ENCODE measurements around the gene SCYGR1. TPM values are rescaled to one million over a fixed set of nuclear protein-coding genes. Genes with fewer than 3 reads are reported as not detected.

Gene SCYGR1
- total RNA-seq, 1 experiment from 2014 or later: not detected

DNA sequence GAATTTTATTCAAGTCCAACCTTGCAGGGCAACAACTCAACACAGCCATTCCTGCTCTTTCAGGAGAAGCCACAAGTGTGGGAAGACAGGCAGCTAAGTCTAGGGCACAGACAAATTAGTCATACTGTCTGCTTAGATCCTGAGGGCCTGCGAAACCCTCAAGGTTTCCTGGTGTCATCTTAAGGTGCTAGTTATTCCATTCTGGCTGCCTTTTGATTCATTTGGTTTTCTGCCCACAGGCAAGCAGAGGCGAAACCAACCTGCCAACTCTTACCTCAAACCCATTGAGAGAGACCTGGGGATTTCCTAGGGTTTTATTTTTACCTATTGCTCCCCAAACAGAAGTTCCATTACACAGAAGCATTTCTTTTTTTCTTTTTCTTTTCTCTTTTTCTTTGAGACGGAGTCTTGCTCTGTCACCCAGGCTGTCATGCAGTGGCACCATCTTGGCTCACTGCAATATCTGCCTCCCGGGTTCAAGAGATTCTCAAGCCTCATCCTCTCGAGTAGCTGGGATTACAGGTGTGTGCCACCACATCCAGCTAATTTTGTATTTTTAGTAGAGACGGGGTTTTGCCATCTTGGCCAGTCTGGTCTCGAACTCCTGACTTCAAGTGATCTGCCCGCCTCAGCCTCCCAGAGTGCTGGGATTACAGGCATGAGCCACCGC lies 23.7 kb upstream of the SCYGR1 start:
- DNase-seq (ENCODE audit: low read depth, low spot score) (no peak), ATAC-seq (no peak)
- no peaks in the 10 kb centered on the region for H3K27me3 ChIP-seq (ENCODE audit: control insufficient read depth, insufficient read depth, low read length)
- no peak overlapping the region for H3K4me3 ChIP-seq (ENCODE audit: low read depth in 2 of 2, low read length in 2 of 2)
- H3K4me1 ChIP-seq (ENCODE audit: control insufficient read depth, insufficient read depth, low read length): peaks cover 5% of the 10 kb centered on the region
- in situ Hi-C loops (cut with HindIII; ENCODE audit: low pct_unique_long_range_greater_than_20kb, low sequenced_read_pairs): no loop called here
- H3K36me3 ChIP-seq (ENCODE audit: control insufficient read depth, insufficient read depth, low read length): no peaks in the 10 kb centered on the region
- no peaks in the 10 kb centered on the region for H3K9me3 ChIP-seq (ENCODE audit: control insufficient read depth, insufficient read depth, low read depth, low read length)
- no peak overlapping the region for H3K27ac ChIP-seq (ENCODE audit: low read length)
- no TSS peak for BruUV-seq (replicated peaks)
- POLR2A ChIA-PET: no interaction called here
- TF ChIP-seq TCF7L2 (IDR thresholded peaks at IDR 0.05; ENCODE audit: low read depth, low read length) (no peak), CTCF (IDR thresholded peaks at IDR 0.05) (no peak), POLR2AphosphoS5 (IDR thresholded peaks at IDR 0.05; ENCODE audit: low read depth, low read length) (no peak), SIN3A (IDR thresholded peaks at IDR 0.05; ENCODE audit: borderline replicate concordance, insufficient read depth, low read depth, low read length) (no peak)
- TF ChIP-seq, protein P1, sequence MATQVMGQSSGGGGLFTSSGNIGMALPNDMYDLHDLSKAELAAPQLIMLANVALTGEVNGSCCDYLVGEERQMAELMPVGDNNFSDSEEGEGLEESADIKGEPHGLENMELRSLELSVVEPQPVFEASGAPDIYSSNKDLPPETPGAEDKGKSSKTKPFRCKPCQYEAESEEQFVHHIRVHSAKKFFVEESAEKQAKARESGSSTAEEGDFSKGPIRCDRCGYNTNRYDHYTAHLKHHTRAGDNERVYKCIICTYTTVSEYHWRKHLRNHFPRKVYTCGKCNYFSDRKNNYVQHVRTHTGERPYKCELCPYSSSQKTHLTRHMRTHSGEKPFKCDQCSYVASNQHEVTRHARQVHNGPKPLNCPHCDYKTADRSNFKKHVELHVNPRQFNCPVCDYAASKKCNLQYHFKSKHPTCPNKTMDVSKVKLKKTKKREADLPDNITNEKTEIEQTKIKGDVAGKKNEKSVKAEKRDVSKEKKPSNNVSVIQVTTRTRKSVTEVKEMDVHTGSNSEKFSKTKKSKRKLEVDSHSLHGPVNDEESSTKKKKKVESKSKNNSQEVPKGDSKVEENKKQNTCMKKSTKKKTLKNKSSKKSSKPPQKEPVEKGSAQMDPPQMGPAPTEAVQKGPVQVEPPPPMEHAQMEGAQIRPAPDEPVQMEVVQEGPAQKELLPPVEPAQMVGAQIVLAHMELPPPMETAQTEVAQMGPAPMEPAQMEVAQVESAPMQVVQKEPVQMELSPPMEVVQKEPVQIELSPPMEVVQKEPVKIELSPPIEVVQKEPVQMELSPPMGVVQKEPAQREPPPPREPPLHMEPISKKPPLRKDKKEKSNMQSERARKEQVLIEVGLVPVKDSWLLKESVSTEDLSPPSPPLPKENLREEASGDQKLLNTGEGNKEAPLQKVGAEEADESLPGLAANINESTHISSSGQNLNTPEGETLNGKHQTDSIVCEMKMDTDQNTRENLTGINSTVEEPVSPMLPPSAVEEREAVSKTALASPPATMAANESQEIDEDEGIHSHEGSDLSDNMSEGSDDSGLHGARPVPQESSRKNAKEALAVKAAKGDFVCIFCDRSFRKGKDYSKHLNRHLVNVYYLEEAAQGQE (IDR thresholded peaks at IDR 0.05; ENCODE audit: insufficient read depth in 1 of 2, low read depth in 2 of 2, low read length in 1 of 2): no peak
- CTCF ChIA-PET: no interaction called here
- intact Hi-C loops (cut with micrococcal nuclease; ENCODE audit: unreplicated experiment): no loop called here

- Histone ChIP-seq H3K9me3 (ENCODE audit: control insufficient read depth, insufficient read depth, low read depth, low read length) (no peaks in the 10 kb centered on the region), H3K4me1 (ENCODE audit: control insufficient read depth, insufficient read depth, low read length) (peaks cover 12% of the 10 kb centered on the region), H3K27me3 (ENCODE audit: control insufficient read depth, insufficient read depth, low read length) (no peaks in the 10 kb centered on the region), H3K27ac (ENCODE audit: low read length) (no peak overlapping the region), H3K36me3 (ENCODE audit: control insufficient read depth, insufficient read depth, low read length) (no peaks in the 10 kb centered on the region), H3K4me3 (ENCODE audit: low read depth in 2 of 2, low read length in 2 of 2) (no peak overlapping the region)
- in situ Hi-C loops (cut with HindIII; ENCODE audit: low pct_unique_long_range_greater_than_20kb, low sequenced_read_pairs) (no loop called here), intact Hi-C loops (cut with micrococcal nuclease; ENCODE audit: unreplicated experiment) (no loop called here)
- ChIA-PET POLR2A (no interaction called here), CTCF (interaction anchor here (0.7 kb wide), 1 partner anchor 15 kb away, joined by 3 read pairs; no protein-coding TSS in a partner anchor)
- no peak for DNase-seq (ENCODE audit: low read depth, low spot score)
- no TSS peak for BruUV-seq (replicated peaks)
- TF ChIP-seq SIN3A (IDR thresholded peaks at IDR 0.05; ENCODE audit: borderline replicate concordance, insufficient read depth, low read depth, low read length) (no peak), TCF7L2 (IDR thresholded peaks at IDR 0.05; ENCODE audit: low read depth, low read length) (no peak), CTCF (IDR thresholded peaks at IDR 0.05) (no peak), POLR2AphosphoS5 (IDR thresholded peaks at IDR 0.05; ENCODE audit: low read depth, low read length) (no peak)
- TF ChIP-seq, protein P1 (IDR thresholded peaks at IDR 0.05; ENCODE audit: insufficient read depth in 1 of 2, low read depth in 2 of 2, low read length in 1 of 2): no peak
- ATAC-seq: no peak
These were observed 22.4 kb upstream of the SCYGR1 start for GRCh38 chr2:227410191-227410590.
